NCI-H1694 treated with DMSO at 0.1 percent for 48 hours (cell line): ENCODE data around the gene GPR55.

Experiments
- DNase-seq: peaks from one replicate; lab custom pipeline; 2025; lab: John Stamatoyannopoulos, UW

Gene GPR55

DNA sequence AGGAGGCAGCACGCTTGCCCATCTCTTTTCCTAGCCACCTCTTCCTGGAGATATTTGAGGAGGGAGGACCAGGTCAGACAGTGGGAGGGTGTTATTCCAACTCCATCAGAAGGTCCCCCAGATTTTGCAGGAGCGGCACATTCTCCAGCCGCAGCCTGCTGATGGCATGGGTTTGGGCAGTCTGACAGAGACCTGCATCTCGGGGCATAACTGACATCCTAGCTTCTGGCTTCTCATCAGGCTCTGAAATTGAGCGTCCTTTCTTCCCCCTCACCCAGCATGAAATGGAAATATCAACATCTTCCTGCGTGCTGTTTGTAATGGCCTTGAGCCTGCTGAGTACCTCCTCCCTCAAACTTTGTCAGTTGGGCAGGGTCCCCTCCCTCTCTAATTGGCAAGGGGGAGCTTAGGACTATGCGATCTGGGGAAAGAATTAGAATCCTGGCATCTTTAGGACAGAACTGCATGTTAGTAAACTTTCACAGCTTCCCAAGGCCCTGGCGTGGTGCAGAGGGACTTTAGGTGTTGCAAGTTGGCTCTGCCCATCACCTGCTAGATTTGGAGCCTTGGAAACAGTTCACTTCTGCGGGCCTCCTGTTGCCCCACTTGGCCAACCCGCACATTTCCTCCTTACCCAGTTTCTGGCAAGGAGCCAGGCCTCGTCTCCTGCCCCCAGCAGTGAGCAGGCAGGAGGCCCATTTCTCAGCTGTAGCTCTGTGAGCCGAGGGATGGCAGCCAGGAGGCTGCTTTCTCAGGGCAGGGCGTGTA lies 58.1 kb downstream of the GPR55 start:
- DNase-seq = no peak

GRCh38 chr2:230865766-230866755 lies 59.0 kb downstream of the GPR55 start:
- DNase-seq = no peak

GRCh38 chr2:230865307-230865765 lies 59.7 kb downstream of the GPR55 start:
- DNase-seq = no peak

DNA sequence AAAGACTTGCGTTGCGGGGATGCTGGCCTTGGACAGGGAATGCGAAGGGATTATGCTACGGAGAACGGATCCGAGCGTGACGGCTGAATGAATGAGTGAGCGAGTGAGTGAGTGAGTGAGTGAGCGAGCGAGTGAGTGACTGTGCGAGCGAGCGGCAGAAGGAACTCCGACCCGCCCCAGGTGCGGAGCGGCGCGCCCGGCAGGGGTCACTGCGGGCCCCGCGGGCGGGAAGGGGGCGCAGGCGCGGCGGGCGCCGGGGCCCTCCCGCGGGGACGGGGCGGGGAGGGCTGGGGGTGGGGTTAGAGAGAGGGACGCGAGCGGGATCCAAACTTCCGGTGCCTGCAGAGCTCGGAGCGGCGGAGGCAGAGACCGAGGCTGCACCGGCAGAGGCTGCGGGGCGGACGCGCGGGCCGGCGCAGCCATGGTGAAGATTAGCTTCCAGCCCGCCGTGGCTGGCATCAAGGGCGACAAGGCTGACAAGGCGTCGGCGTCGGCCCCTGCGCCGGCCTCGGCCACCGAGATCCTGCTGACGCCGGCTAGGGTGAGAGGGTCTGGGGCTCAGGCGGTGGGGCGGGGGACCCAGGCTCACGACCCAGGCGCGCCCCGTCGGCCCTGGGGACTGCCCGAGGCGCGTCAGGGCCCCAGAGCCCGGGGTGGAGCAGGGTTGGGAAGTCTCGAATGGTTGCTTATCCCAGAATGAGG lies 60.3 kb downstream of the GPR55 start, which contains the start of gene ITM2C:
Gene ITM2C (plus strand): TSS at position 338 of the 702 bp plus-strand sequence. CDS start 84 bp downstream, at position 422.
- DNase-seq = peak; percentile 36

GRCh38 chr2:230864122-230864604 lies 60.9 kb downstream of the GPR55 start:
- DNase-seq = no peak

DNA sequence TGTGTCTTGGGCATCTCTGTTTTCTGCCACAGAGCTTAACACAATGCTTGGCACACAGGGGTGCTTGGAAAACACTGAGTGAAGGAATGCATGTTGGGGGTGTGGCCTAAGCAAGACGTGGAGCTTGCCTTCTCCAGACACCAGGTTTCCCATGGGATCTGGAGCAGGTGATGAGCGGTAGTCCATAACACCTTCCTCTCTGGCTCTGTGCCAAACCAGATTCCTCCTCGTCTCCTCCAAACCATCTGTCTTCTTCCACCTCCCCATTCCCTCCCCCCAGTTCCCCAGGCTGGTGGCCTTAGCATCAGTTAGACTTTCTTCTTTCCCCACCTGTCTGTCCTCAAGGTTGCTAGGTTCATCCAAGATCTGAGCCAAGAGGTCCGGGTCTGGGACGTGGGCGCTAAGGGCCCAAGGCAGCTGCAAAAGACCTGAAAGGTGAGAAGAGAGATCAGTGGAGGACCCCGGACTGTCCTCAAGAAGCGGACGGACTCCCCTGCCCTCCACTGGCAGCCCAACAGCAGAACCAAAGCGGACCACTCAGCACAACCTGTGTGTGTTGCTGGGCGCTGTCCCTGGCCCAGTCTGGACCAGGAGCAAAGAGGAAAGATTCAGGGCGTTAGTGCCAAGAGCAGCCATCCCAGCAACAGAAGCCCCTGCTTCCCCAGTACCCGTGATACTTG lies 61.5 kb downstream of the GPR55 start:
- DNase-seq = no peak

DNA sequence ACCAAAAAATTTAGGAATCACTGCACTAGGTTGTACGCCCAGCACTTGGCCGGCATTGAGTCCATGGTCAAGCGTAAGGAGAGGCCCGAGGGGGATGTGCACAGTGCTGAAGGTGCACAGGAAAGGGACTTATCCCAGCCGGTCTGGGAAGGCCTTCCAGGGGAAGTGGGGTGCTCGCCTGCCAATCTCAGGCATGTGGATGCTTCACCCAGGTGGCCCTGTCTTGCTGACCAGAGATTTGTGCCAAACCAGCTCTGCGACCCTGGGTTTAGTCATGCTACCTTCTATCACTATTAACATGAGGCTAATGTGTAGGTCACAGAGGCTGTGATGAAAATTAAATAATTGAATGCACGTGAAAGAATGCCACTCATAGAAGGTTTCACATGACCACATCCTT lies 62.0 kb downstream of the GPR55 start:
- no peak for DNase-seq

GRCh38 chr2:230862292-230862691 lies 62.8 kb downstream of the GPR55 start:
- no peak for DNase-seq

DNA sequence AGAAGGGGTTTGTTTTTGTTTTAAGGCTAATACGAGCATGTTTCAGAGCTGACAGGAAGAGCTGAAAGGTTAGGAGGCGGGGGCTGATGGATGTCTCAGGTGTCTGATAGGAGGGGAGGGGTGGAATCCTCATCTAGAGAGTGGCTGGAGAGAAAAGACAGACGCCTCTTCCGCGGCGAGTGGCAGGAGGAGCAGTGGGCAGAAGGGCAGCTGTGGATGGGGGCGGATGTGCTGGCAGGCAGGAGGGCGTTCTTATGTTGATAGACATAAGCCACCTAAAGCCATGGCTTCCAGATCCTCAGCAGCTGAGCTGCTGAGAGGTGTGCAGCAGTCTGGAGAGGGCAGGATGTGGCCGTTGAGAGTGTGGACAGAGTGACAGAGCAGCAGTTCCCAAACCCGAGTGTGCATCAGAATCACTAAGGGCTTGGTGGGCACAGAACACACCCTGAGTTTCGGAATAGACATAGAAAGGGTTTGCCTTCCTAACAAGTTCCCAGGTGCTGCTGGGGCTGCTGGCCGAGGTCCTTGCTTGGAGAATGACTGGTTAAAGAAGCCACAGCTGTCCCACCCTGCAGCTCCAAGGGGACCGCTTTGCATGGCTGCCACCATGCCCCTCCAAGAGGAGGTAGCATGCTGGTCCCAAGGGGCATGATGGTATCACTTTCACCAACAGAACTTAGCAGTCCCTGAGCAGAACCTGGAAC lies 63.3 kb downstream of the GPR55 start:
- no peak for DNase-seq
